Activated T-cell treated with anti-CD3 and anti-CD28 coated beads, Interleukin-2, amount 50 U/mL, for 1 hour (primary cell): ENCODE results near the gene TCEAL8.

Experiments
- DNase-seq: peaks from one replicate; pipeline ENCODE4 v3.0.0-alpha.2; 2020

Gene TCEAL8

DNA sequence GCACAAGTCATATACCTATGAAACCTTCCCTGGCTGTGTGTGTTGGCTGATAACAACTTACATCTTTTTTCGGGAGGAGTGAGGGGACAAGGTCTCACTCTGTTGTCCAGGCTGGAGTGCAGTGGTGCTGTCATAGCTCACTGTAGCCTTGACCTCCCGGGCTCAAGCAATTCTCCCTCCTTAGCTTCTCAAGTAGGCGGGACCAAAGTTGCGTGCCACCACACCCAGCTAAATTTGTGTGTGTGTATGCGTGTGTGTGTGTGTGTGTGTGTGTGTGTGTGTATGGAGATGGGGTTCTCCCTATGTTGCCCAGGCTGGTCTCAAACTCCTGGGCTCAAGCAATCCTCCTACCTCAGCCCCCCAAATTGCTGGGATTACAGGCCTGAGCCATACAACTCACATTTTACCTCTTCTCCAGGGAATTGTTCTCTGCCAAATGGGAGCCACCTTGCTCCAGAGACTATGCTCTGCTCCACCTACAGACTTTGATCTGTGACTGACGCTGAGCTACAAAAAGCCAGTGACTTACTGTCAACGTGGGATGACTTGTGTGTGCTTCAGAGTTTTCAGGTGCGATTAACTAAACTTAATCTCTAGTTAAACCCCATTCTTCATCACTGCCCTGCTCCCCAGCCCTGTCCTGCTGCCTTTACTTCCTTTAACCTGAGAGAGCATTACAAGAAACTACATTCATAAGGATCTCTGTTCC is 42.1 kb downstream of the TCEAL8 start:
- no peak for DNase-seq

DNA sequence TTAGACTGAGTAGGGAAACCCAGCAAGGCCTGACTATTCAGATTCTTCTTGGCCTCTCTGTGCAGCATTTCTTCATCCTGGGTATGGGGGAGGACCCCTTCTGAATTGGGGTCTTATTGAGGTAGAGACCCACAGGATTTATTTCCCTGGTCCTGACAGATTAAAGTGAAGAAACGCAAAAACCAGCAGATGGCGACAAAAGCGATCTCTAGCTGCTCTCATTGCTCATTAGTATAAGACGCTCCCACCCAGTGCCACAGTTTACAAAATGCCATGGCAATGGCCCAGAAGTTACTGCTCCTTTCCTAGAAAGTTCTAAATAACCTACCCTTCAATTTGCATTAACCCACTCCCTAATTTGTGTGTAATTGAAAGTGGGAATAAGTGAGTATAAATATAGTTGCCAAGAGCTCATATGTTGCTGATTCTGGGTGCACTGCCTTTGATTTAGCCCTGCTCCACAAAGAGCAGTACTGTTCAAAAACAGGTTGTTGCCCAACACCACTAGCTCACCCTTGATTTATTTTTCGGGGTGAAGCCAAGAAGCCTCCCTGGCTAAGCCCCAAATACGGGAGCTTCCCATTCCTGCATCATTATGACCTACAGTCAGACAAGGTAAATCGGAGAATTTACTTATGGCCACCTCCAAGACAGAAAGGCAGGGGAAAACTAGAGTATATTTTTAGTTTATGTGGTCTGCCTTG is 43.8 kb downstream of the TCEAL8 start:
- no peak for DNase-seq

DNA sequence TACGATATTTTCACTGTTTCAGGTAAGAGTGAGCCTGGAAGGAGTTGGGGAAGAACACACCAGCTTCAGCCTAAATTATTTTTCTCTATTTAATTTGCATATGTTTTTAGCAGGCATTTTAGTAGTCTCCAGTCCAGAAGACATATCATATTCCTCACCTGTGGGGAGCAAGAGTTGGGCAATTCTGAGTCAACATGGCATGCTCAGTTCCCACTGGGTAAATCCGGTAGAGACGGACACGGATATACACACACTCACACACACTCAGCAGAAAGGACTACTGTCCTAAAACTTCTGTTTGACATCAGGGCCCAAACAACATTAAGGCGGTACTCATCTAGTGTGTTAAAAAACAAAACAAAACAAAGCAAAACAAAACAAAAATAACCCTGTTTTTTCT is 44.9 kb downstream of the TCEAL8 start:
- DNase-seq: no peak
